ENCODE results near the gene LDLRAD4.
"Not testable (repeated sequence)": the region's sequence is repeated elsewhere in the genome, so short reads cannot be mapped to it uniquely, and the experiment has no call there.

LDLRAD4 gene

DNA sequence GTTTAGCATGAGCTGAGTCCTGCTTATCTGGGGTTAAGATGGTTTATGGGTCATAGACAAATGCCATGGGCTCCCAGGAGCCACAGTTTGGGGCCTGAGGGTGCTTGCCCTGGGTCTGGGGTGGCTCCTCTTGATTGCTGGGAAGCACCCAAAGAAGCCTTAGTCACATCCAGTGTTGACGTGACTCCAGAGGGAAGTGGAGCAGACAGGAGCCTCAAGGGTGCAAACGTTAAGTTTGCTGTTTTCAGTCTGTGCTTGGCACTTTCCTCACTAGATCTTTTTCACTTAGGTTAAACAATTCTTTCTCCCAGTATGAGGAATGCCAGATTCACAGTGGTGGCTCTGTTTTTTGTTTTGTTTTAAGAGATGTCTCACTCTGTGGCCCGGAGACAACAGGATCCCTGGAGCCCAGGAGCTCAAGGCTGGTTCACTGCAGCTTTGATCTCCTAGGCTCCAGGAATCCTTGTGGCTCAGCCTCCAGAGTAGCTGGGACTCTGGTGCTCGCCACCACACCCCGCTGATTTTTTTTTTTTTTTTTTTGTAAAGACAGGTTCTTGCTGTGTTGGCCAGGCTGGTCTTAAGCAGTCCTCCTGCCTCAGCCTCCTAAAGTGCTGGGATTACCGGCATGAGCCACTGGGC is 256.5 kb downstream of the LDLRAD4 start:
- DNase-seq = no peak

DNA sequence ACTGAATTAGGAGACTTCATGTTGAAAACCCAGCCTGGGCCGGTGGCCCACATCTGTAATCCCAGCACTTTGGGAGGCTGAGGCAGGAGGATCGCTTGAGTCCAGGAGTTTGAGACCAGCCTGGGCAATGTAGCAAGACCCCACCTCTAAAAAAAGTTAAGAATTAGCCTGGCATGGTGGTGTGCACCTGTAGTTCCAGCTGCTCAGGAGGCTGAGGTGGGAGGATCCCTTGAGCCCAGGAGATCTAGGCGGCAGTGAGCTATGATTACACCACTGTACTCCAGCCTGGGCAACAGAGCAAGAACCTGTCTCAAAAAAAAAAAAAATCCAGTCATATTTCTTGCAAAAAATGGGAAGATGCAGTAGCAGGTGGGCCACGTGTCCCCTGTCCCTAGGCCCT is 257.8 kb downstream of the LDLRAD4 start:
- DNase-seq = not testable (repeated sequence)

DNA sequence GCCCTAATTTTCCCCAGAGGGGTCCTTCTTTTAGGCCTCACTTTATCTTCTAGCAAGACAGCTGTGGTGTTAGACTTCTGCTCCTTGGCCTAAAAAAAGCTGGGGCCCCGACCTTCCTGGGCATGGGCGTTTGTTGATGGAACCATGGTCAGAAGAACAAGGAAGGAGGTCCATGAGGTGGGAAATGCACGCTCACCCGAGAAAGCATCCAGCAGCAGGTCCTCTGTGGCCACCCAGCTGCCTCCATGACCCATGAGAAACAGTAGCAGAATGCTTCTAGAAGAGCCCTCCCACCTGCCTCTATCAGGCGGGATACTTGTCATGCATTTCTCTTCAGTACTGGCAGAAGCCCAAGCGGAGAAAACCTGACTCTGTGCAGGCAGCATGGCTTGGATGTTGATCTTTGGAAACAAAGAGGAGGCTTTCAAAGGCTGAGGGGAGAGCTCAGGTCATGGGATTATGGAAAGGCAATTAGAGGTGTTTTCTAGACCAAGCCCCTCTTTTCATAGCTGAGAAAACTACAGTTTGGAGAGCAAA is 258.7 kb downstream of the LDLRAD4 start:
- no peak for DNase-seq

DNA sequence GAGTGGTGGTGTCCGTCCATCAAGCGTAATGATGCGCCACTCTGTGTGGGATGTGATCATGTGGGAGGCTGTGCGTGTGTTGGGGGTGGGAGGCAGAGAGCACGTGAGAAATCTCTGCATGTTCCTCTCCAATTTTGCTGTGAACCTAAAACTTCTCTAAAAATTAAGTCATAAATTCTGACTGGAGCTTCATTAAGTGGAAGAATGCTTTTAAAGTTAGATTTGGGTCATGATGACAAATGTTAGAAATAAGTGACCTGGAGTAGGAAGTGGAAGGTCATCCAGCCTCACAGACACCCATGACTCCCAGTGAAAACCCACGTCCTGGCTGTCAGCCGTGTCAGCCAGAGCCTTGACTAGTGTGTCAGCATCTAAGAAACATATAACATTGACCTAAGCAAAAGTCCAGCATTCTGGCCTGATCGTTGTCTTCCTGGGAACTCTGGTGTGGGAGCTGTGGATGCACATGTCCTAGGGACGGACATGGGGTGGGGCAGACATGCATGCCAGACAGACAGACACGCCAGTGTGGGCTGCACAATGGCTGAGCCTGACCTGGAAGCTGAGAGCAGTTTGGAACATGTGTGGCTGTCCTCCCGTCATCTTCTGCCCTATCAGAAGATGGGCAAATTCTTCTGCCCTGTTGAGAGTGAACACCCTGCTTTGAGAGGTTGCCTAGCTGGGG is 262.2 kb downstream of the LDLRAD4 start:
- DNase-seq = no peak

- peak; percentile 22 for DNase-seq
These were observed 262.8 kb downstream of the LDLRAD4 start for GRCh38 chr18:13481331-13481730.

DNA sequence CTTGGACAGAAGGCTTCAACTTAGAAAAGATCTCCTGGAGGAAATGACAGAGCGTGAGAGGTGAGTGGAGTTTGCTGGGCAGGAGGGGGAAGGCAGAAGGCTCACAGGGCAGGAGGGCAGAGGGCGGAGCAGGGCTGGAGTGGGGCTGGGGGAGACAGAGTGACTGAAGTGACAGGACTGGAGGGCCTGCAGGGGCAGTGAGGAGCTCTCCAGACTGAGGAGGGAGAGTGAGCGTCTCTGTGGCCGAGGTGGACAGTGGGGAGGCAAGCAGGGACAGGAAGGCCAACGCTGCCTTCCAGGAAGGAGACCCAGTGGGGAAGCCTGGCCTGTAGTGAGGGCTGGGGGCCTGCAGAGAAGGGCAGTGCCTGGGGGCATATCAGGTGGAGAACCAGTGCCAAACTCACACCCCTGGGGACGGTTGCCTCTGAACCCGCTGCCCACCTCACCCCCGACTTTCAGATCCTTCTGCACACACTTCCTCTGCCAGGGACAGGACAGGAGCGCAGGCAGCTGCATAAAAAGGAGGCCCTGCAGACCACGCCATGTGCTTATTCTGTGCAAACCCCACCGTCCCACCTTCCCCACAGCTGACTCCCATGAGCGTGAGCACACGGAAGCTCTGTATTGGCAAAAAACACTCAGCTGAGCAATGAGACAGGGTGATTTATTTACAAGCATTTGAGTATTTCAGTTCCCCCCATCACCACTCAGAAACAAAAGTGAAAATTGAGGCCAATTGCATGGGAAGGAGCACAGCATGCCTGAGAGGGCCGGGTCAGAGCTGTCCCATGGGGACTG is 263.5 kb downstream of the LDLRAD4 start:
- peak; percentile 22 for DNase-seq

DNA sequence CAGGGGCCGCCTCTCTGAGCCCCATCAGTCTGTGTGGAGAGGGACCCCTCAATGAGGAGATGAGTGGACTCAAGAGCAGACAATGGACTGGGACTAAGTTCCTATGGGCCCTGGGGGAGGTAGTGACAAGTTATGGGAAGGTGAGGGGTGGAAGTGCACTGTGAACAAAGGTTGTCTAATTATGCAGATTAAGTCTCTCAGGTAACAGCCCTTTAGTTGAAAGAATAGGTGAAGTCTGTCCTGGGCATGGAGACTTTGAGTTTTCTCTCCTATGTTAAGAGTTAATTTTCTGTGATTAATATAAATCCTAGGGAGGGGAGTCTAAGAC is 264.0 kb downstream of the LDLRAD4 start:
- DNase-seq = peak; percentile 22

GRCh38 chr18:13483316-13484270 is 265.0 kb downstream of the LDLRAD4 start:
- DNase-seq = peak; percentile 7

GRCh38 chr18:13485182-13485581 is 266.6 kb downstream of the LDLRAD4 start:
- no peak for DNase-seq

GRCh38 chr18:13485604-13486003 is 267.0 kb downstream of the LDLRAD4 start:
- no peak for DNase-seq

DNA sequence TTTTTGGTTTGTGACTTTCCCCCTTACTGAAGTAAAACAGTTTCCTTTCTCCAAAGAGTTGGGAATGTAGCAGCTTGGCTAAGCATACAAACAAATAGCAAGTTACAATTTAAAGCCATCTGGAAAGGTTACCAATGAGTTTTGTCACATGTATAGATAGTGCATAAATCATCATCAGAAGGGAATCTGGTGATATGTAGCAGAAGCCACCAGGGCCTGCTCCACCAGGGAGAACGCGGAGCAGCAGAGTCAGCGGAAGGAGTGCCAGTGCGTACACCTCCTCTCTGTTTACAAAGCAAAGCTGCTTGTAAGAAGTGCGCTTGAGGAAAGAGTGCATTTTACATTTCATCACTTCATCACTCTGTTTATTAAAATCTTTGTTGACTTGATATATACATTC is 267.7 kb downstream of the LDLRAD4 start:
- no peak for DNase-seq

DNA sequence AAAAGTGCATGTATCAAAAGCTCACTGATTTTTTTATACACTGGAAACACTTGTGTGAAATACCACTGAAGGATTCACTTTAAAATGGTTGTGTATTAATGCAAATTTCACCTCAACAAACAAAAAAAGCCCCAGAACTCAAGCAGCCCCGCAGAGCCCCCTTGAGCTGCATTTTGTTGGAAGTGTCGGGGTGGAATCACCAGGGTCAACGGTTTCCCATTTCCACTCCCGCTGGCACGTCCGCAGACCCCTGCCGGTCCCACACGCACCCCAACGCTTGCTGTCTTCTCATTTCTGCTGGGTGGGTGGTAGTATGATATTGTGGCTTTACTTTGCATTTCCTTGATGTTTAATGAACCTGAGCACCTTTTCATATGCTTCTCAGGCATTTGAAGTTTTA is 268.1 kb downstream of the LDLRAD4 start:
- DNase-seq = no peak

GRCh38 chr18:13487237-13487636 is 268.7 kb downstream of the LDLRAD4 start:
- DNase-seq = no peak

DNA sequence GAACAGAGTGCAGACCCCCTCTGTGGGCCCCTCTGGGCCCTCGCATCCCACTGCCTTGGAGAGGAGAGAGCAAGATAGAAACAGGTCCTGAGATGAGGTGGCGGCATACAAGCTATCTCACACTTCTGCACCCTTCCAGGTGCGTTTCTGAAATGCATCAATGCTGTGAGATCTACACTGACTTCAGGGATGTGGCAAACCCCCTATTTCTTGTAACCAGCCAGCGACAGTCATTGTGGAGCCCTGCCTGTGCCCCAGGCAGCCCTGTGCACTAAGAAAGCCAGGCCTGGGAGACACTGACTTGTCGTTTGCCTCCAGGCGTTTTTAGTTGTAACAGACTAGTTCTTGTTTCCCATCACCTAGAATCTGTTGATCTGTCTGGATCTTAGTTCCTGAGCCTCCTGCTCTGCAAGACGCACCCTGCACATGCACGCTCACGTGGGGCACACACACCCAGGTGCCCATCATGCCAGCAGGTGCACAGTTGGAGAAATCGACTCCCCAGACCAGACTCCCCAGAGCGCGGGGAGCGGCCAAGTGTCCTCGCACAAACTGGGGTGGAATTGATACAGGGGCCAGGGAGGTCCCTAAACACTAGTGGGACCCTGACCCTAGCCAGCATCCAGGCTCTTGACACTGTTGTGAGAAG is 269.8 kb downstream of the LDLRAD4 start:
- DNase-seq = no peak

DNA sequence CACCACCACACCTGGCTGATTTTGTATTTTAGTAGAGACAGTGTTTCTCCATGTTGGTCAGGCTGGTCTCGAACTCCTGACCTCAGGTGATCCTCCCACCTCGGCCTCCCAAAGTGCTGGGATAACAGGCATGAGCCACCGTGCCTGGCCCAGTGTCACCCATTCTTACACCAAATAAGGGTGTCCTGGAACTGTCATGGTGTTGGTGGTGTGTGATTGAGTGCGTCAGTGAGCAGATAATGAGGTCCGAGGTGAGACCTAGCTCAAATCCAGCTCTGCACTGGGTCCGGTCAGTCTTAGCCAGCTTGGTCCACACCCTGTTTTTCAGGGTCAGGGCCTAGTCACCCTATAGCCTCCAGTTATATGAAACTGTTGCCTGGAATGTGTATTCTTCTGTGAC is 270.7 kb downstream of the LDLRAD4 start:
- DNase-seq = not testable (repeated sequence)

DNA sequence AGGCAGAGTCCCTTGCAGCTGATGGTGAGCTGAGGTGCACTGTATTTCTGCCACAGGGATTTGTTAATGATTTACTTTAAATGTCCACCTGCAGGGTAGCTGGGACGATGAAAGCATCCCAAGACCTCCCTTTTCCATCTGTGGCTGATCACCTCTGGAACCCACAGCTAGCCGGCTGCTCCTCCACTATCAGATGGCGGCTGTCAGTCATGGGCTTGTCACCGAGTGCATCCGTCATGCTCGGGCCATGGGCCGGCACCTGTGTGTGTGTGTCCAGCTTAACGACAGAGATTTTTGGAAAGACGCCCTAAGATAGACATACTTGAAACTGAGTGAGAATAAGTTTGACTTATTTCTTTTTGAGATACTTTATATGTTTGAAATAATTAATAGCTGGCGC is 272.6 kb downstream of the LDLRAD4 start:
- DNase-seq = no peak

- no peak for DNase-seq
These were observed 273.8 kb downstream of the LDLRAD4 start for GRCh38 chr18:13492314-13492713.

GRCh38 chr18:13493079-13493478 is 274.5 kb downstream of the LDLRAD4 start:
- DNase-seq = no peak

GRCh38 chr18:13493725-13494124 is 275.2 kb downstream of the LDLRAD4 start:
- DNase-seq = no peak

GRCh38 chr18:13494871-13495445 is 276.4 kb downstream of the LDLRAD4 start:
- no peak for DNase-seq

DNA sequence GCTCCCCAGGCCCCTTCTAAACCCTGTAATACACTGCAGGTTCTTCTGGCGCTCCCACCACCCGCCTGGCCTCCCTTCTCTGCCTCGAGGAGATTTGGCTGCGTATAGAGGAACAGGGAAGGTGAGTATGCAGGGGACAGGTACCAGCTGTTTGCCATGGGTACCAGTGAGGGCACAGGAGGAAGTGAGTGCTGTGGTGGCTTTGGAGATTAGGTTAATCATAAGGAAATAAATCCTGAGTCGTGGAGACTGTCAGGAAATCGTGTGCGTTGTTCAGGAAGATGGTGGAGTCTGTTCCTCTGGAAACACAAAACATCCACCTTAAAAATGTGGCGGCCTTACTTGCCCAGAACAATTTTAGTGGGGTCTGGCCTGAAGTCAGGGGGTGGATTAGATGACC is 277.4 kb downstream of the LDLRAD4 start:
- no peak for DNase-seq

Data from left hindlimb (tissue), 1 donor.